Ovary (tissue), 3 donors: ENCODE measurements around the gene ANKRD27.

Experiments used
- CTCF ChIP-seq, 3 donors: fragments of 450-650 bp in 2 of 3; fragments of 200-600 bp in 1 of 3; IDR thresholded peaks; one replicate each; pipeline versions ENCODE4 v1.5.1 to v1.8.0; 2016 to 2022; ENCODE audit warnings: antibody characterized with exemption in 3 of 3, mild to moderate bottlenecking in 1 of 3
- EP300 ChIP-seq: sonication (generic); formaldehyde crosslinking; IDR thresholded peaks from one replicate; pipeline ENCODE4 v1.6.1; 2017; ENCODE audit warnings: antibody characterized with exemption
- POLR2A ChIP-seq: fragments of 450-650 bp; IDR thresholded peaks from one replicate; pipeline ENCODE4 v1.6.1; 2017; ENCODE audit warnings: antibody characterized with exemption, mild to moderate bottlenecking, moderate library complexity
- donor health status: DM: no; HTN: no; CAD: no.

GRCh38 chr19:32580353-32580900 lies 94.6 kb downstream of the ANKRD27 start:
- TF ChIP-seq CTCF (IDR thresholded peaks at IDR 0.05) (no peak), POLR2A (no peak), EP300 (no peak)
